CD14-positive monocyte (primary cell): Measurements from ENCODE around the gene ST7L. TPM values are rescaled to one million over a fixed set of nuclear protein-coding genes. Genes with fewer than 3 reads are reported as not detected.
A peak's percentile ranks its signal among the peaks of the same experiment; 100 is the strongest.

ENCODE experiments used
- DNase-seq, 3 donors: peaks; one replicate each; pipeline ENCODE4 v3.0.0-alpha.2; 2011 to 2022
- H2AFZ ChIP-seq: 2 replicates; pipeline ENCODE4 v1.6.0; 2012; ENCODE audit warnings: mild to moderate bottlenecking, low read depth, low read length, inconsistent platforms; ENCODE audit not compliant: insufficient read depth, poor library complexity, severe bottlenecking
- H3K27ac ChIP-seq, 2 donors: 1 replicate in 1 of 2; 2 replicates in 1 of 2; pipeline ENCODE4 v1.5.1; 2012 to 2013; ENCODE audit warnings: low read length in 2 of 2, control low read depth in 1 of 2, inconsistent platforms in 1 of 2, low read depth in 1 of 2, mild to moderate bottlenecking in 1 of 2
- H3K27me3 ChIP-seq, 2 donors: one replicate each; pipeline versions ENCODE4 v1.6.0 to v1.6.1; 2011 to 2013; ENCODE audit warnings: low read length in 2 of 2; ENCODE audit not compliant: control insufficient read depth in 2 of 2, insufficient read depth in 2 of 2
- H3K36me3 ChIP-seq, 2 donors: replicated peaks in 1 of 2; 1 replicate in 1 of 2; 2 replicates in 1 of 2; pipeline versions ENCODE4 v1.5.1 to v1.6.1; 2012 to 2013; ENCODE audit warnings: low read length in 2 of 2, control low read depth in 1 of 2, inconsistent platforms in 1 of 2, mild to moderate bottlenecking in 1 of 2; ENCODE audit not compliant: insufficient read depth in 2 of 2, control insufficient read depth in 1 of 2
- H3K4me1 ChIP-seq, 2 donors: 1 replicate in 1 of 2; 2 replicates in 1 of 2; pipeline versions ENCODE4 v1.5.1 to v1.6.1; 2012 to 2013; ENCODE audit warnings: low read length in 2 of 2, control low read depth in 1 of 2, inconsistent platforms in 1 of 2, mild to moderate bottlenecking in 1 of 2, moderate library complexity in 1 of 2; ENCODE audit not compliant: insufficient read depth in 2 of 2, control insufficient read depth in 1 of 2
- H3K4me2 ChIP-seq: replicated peaks from 2 replicates; pipeline ENCODE3; 2012; ENCODE audit warnings: low read length, moderate library complexity, mild to moderate bottlenecking; ENCODE audit not compliant: poor library complexity, severe bottlenecking; ENCODE audit errors: extremely low read depth
- H3K4me3 ChIP-seq, 3 experiments: fragments of 200-600 bp in 1 of 3; sonication (generic) in 1 of 3; replicated peaks in 1 of 3; 1 replicate in 2 of 3; 2 replicates in 1 of 3; pipeline ENCODE4 v1.5.1; 2011 to 2013; ENCODE audit warnings: low read length in 3 of 3, mild to moderate bottlenecking in 3 of 3, control low read depth in 2 of 3, low read depth in 2 of 3, inconsistent platforms in 1 of 3, moderate library complexity in 1 of 3
- H3K79me2 ChIP-seq: 2 replicates; pipeline ENCODE4 v1.6.0; 2012; ENCODE audit warnings: mild to moderate bottlenecking, control low read depth, inconsistent platforms, low read length, moderate library complexity; ENCODE audit not compliant: insufficient read depth
- H3K9ac ChIP-seq: 2 replicates; pipeline ENCODE4 v1.6.0; 2017; ENCODE audit warnings: low read length, mild to moderate bottlenecking; ENCODE audit not compliant: insufficient read depth, poor library complexity, severe bottlenecking
- H3K9me3 ChIP-seq, 2 donors: replicated peaks in 1 of 2; 1 replicate in 1 of 2; 2 replicates in 1 of 2; pipeline versions ENCODE4 v1.5.1 to v1.6.1; 2012 to 2013; ENCODE audit warnings: low read length in 2 of 2, control low read depth in 1 of 2; ENCODE audit not compliant: control insufficient read depth in 1 of 2, insufficient read depth in 1 of 2
- H4K20me1 ChIP-seq: 2 replicates; pipeline ENCODE4 v1.6.0; 2012; ENCODE audit warnings: mild to moderate bottlenecking, low read length, control low read depth, moderate library complexity; ENCODE audit not compliant: insufficient read depth
- H3K27ac Mint-ChIP-seq, 7 donors: one replicate each; pipeline ENCODE4 v1.8.0; 2020; ENCODE audit warnings: mild to moderate bottlenecking in 7 of 7, mixed read lengths in 7 of 7, moderate library complexity in 6 of 7, inconsistent platforms in 2 of 7
- H3K27me3 Mint-ChIP-seq, 3 donors: one replicate each; pipeline ENCODE4 v1.8.0; 2021 to 2022; ENCODE audit warnings: low read depth in 3 of 3, mild to moderate bottlenecking in 3 of 3, mixed read lengths in 3 of 3, moderate library complexity in 3 of 3, inconsistent platforms in 1 of 3
- H3K36me3 Mint-ChIP-seq, 2 donors: one replicate each; pipeline ENCODE4 v1.8.0; 2020; ENCODE audit warnings: mixed read lengths in 2 of 2, inconsistent platforms in 1 of 2, mild to moderate bottlenecking in 1 of 2
- H3K4me1 Mint-ChIP-seq: one replicate; pipeline ENCODE4 v1.8.0; 2020; ENCODE audit warnings: mild to moderate bottlenecking, mixed read lengths
- H3K4me3 Mint-ChIP-seq, 2 donors: one replicate each; pipeline ENCODE4 v1.8.0; 2020; ENCODE audit warnings: mild to moderate bottlenecking in 2 of 2, mixed read lengths in 2 of 2, moderate library complexity in 1 of 2
- H3K9me3 Mint-ChIP-seq, 7 donors: one replicate each; pipeline ENCODE4 v1.8.0; 2020 to 2022; ENCODE audit warnings: mixed read lengths in 7 of 7, mild to moderate bottlenecking in 6 of 7, moderate library complexity in 6 of 7, inconsistent platforms in 2 of 7
- CTCF ChIP-seq: fragments of 200-600 bp; IDR thresholded peaks from one replicate; pipeline ENCODE4 v1.8.0; 2022; ENCODE audit warnings: antibody characterized with exemption, mild to moderate bottlenecking
- WGBS: methylation state at CpG from one replicate; pipeline ENCODE4 v1.1.5; 2013; ENCODE audit warnings: missing lambda C conversion rate; ENCODE audit not compliant: insufficient coverage; 5-methylcytosine and 5-hydroxymethylcytosine counted together
- intact Hi-C, 2 donors: fragments of 100-400 bp; cut with micrococcal nuclease; formaldehyde crosslinking; loops; one replicate each; pipeline versions ENCODE4 v1.15.0 to v1.15.1; 2023
- polyA plus RNA-seq, 3 donors: library from polyadenylated mRNA; depleted of rRNA in 1 of 3; unstranded in 2 of 3; stranded (reverse) in 1 of 3; fragments of 300-500 nt in 2 of 3; fragments of >200 nt in 1 of 3; fragmentation: Illumina TruSeq in 2 of 3; gene quantifications; 1 replicate in 2 of 3; 2 replicates in 1 of 3; pipeline ENCODE4 v1.2.3, GENCODE V29; 2012 to 2021

Gene ST7L
- polyA plus RNA-seq, 3 donors, result 5.4 to 10.0 (median 6.1) TPM

GRCh38 chr1:112564081-112564480 is 54.9 kb downstream of the ST7L start:
- H2AFZ ChIP-seq, result no peak overlapping the region
- H3K4me2 ChIP-seq, result no peak overlapping the region
- peaks cover 7 to 21% of the 10 kb centered on the region in 2 donors for H3K36me3 Mint-ChIP-seq
- no CpG with 5 or more reads among the region's 1 CpG for WGBS
- no peak overlapping the region for H3K4me3 Mint-ChIP-seq
- H3K4me3 ChIP-seq, result no peak overlapping the region
- H3K4me1 Mint-ChIP-seq, result no peaks in the 10 kb centered on the region
- no peak for TF ChIP-seq CTCF
- H3K9me3 ChIP-seq, result no peaks in the 10 kb centered on the region
- H3K27ac Mint-ChIP-seq, result peak overlapping the region in 1 of 7 donors; percentile 63
- H3K36me3 ChIP-seq, result peaks cover 0 to 2% of the 10 kb centered on the region in 2 donors
- H3K9me3 Mint-ChIP-seq, result no peaks in the 10 kb centered on the region
- H4K20me1 ChIP-seq, result no peaks in the 10 kb centered on the region
- H3K4me1 ChIP-seq, result no peaks in the 10 kb centered on the region
- no peak overlapping the region for H3K27ac ChIP-seq
- intact Hi-C loops, result no loop called here
- H3K9ac ChIP-seq, result no peak overlapping the region
- H3K27me3 ChIP-seq, result no peaks in the 10 kb centered on the region
- H3K27me3 Mint-ChIP-seq, result no peaks in the 10 kb centered on the region
- H3K79me2 ChIP-seq, result no peaks in the 10 kb centered on the region
- no peak for DNase-seq

GRCh38 chr1:112563341-112563740 is 55.6 kb downstream of the ST7L start:
- no peaks in the 10 kb centered on the region for H3K27me3 Mint-ChIP-seq
- Histone ChIP-seq H2AFZ (no peak overlapping the region), H3K27me3 (no peaks in the 10 kb centered on the region), H3K4me1 (no peaks in the 10 kb centered on the region), H4K20me1 (no peaks in the 10 kb centered on the region), H3K27ac (no peak overlapping the region), H3K9me3 (no peaks in the 10 kb centered on the region), H3K36me3 (no peaks in the 10 kb centered on the region), H3K4me2 (no peak overlapping the region), H3K9ac (no peak overlapping the region), H3K79me2 (no peaks in the 10 kb centered on the region), H3K4me3 (no peak overlapping the region)
- no peak overlapping the region for H3K4me3 Mint-ChIP-seq
- H3K36me3 Mint-ChIP-seq, result peaks cover 6 to 20% of the 10 kb centered on the region in 2 donors
- intact Hi-C loops, result no loop called here
- TF ChIP-seq CTCF, result no peak
- H3K27ac Mint-ChIP-seq, result no peak overlapping the region
- no peak for DNase-seq
- H3K4me1 Mint-ChIP-seq, result no peaks in the 10 kb centered on the region
- no peaks in the 10 kb centered on the region for H3K9me3 Mint-ChIP-seq
